Stimulated activated CD4-positive, alpha-beta T cell treated with anti-CD3 and anti-CD28 coated beads, Interleukin-2, amount 100 ng/mL, for 48 hours (primary cell): ENCODE data around the gene GHRL.

Experiments
- DNase-seq, 2 donors: peaks; one replicate each; pipeline ENCODE4 v3.0.0-alpha.2; 2020

Gene GHRL

DNA sequence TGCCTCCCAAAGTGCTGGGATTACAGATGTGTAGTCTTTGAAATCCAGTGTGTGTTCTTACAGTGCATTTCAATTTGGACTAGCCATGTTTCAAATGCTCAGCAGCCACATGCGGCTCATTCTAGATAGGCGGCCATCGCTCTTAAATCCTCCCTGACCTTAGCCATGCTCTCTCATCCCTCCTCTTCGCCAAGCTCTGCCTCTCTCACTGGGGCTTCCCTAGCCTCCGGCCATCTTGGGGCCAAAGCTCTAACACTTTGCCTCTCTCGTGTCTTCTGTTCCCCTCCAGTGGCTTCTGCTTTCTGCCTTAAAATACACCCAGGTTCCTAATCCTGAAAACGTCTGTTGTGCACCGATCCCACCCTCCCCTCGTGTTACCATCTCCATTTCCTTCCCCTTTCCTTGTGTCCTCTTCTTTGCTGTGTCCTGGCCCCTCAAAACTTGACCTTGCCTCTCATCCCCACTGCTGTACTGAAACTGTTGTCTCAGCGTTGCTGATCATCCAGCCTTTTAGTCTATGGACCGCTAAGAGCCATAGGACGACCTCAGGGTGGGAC lies 1.4 kb upstream of the GHRL start:
- no peak for DNase-seq

DNA sequence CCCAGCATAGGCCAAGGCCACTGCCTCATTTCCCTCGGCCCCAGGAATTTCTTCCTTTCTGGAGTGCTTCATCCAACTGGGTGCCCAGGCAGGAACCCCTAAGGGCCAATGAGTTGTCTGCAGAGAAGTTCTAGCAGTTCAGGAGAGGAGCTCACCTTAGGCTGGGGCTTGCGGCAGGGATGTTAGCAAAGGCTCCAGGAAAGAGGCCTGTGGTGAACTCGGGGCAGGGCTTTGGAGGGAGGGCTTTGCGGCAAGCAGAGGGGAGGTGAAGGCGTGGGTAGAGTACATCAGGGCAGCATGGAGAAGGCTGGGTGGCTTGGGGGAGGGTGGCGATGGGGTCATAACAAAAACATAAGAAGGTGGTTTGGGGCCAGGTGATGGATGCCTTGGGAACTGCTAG lies 1.1 kb downstream of the GHRL start:
- no peak for DNase-seq

- DNase-seq, result no peak
Observed at GRCh38 chr3:10290481-10291176, 2.1 kb downstream of the GHRL start.

DNA sequence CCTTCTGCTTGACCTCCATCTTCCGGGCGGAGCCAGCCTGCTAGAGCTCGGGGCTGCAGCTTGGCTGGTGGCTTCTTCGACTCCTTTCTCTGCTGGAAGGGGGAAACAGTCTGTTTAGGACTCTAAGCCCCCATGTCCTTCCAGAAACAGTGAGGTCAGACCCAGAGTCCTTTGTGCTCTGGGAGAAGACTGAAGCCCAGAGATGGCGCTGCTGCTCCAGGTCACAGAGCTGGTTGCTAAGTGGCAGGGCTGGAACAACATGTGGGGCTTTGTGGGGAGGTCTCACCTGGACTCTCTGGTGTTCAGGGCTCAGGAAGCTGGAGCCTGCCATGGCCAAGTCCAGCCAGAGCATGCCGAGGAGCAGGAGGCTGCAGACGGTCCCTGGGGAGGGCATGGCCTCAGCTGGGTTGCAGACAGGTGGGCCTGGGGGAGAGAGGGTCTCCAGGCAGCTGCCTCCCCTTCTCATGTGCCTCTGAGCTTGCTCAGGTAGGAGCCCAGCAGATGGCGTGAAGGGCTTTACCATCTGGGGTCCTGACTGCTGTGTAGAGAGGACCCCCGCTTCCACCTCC lies 2.9 kb downstream of the GHRL start:
- DNase-seq, result no peak

DNA sequence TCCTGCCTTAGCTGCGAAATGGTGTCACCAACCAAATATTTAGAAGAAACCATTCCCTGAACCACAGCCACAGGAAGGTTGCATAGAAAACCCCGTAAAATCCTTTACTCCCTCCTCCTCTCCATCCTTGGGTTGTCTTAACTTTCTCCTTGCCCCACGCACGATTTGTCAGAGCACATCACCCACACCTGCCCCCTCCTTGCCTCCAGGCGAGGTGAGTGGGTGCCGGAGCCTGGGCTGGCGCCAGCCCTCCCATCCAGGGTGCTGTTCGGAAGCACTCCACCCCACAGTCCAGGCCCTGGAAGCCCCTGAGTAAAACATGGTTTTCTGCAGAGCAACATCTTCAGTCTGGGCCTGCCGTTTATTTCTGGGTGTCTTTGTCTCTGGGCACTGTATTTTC lies 3.7 kb downstream of the GHRL start:
- no peak for DNase-seq

GRCh38 chr3:10288575-10288960 lies 4.2 kb downstream of the GHRL start:
- no peak for DNase-seq

GRCh38 chr3:10287936-10288574 lies 4.7 kb downstream of the GHRL start:
- no peak for DNase-seq

GRCh38 chr3:10286596-10287295 lies 6.0 kb downstream of the GHRL start:
- no peak for DNase-seq

- no peak for DNase-seq
Observed at GRCh38 chr3:10286133-10286524, 6.6 kb downstream of the GHRL start.

- DNase-seq, result no peak
Observed at GRCh38 chr3:10285272-10286132, 7.2 kb downstream of the GHRL start.

DNA sequence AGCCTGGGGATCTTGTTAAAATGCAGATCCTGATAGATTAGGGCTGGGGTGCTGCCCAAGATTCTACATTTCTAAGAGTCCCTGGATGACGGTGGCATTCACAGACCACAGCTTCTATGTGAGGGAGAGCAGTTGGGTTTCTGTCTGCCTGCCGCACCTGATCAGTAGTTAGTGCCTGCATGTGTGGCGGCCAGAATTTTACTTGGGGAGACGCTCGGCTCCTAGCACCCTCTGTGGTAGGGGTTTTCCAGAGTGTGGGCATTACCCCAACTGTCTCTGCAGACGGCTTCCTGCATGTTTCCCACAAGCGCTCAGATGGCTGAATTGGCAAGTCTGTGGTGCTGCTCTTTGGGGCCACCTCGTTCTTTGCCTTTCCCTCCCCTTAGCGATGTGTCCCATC lies 8.3 kb downstream of the GHRL start:
- peak in 1 of 2 donors; percentile 17 for DNase-seq

DNA sequence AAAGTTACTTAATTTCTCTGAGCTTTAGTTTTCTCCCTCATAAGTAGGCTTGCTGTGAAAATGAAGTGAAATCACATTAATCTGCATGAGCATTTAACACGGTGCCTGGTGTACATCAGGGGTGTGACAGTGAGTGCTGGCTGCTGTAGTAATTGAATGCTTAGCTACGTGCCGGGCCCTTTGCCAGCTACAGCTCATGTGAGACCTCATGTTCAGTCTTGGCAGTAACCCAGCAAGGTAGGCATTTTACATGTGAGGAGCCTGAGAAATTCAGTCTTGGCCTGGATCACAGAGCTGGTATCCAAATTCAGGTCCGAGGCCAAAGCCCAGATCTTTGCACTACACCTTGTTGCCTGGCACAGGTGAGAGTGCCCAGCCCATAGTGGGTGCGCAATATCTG lies 9.1 kb downstream of the GHRL start:
- no peak for DNase-seq

GRCh38 chr3:10281951-10282350 lies 10.8 kb downstream of the GHRL start:
- DNase-seq, result no peak

GRCh38 chr3:10280571-10280970 lies 12.2 kb downstream of the GHRL start:
- no peak for DNase-seq

DNA sequence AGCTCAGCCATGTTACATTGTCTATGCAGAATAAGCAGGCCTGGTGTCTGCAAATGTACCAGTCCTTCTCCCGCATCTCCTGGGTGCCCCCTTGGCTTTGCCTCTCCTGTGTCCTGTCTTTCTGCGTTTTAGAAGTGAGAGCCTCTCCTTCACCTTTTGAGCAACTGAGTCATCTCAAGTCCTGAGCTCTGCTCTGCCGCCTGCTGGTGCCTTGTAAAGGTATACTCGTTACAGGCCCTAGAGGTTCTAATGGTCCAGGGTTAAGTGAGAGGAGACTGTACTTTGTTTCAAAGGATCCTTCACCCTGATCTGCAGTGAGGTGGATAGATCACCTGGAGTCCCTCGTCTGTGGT lies 12.6 kb downstream of the GHRL start:
- DNase-seq, result no peak

DNA sequence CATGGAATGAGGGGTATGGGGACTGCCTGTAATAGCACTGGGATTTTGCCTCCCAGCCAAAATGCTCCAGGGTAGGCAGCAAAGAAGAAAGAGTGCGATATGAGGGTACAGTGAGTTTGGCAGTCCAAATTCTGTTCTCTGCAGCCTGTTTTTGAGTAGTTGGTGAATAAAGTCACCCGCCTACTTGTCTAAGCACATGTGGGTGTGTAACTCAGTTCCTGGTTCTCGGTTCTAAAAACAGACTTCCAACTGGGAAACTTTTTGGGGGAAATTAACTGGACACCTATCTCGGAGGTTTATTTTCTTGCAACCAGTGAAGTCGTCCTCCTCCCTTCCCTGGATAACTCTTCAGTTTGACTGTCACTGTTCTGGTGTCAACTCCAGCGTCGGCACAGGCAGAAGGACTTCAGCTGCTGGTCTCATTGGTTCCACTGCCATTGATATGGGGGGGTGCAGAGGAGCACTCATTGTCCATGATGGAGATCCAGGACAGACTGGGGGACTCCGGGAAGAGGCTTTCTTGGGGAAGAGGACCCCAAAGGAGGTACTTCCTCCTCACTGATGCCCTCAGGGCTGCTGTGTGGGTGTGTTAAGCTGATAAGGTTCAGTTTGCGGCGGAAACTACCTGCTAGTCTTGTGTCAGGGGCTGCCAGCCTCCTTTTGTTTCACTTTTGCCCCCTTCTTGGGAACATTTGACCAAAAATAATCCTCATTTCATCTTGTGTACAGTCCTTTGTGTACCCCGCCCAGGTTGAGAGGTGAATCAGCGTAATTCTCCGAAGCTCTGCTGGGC lies 13.2 kb downstream of the GHRL start:
- DNase-seq, result no peak

GRCh38 chr3:10278501-10278900 lies 14.2 kb downstream of the GHRL start:
- DNase-seq, result no peak

- no peak for DNase-seq
Observed at GRCh38 chr3:10277115-10277625, 15.6 kb downstream of the GHRL start.

DNA sequence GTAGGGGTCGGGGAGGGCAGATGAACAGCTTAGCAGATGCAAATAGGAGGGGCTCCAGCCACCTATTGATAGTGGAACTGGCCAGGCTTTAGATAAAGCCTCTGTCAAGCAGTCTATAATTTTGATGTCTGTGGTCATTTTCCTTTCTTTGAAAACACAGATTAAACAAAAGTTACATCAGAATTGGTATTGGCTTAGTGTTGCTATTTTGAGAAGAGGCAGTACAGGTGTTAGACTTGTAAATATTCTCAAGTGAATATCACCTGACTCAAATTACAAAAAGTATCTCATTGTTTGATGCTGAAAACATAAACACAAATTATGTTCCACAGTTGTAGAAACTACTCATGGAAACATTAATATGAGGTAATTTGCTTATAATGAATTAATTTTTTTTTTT lies 18.1 kb downstream of the GHRL start:
- DNase-seq, result no peak

GRCh38 chr3:10273702-10274305 lies 18.9 kb downstream of the GHRL start:
- DNase-seq, result no peak

- DNase-seq, result no peak
Observed at GRCh38 chr3:10272977-10273376, 19.8 kb downstream of the GHRL start.
